ENCODE data around the gene CHSY1.
"Not testable (repeated sequence)": the region's sequence is repeated elsewhere in the genome, so short reads cannot be mapped to it uniquely, and the experiment has no call there.

The CHSY1 gene

DNA sequence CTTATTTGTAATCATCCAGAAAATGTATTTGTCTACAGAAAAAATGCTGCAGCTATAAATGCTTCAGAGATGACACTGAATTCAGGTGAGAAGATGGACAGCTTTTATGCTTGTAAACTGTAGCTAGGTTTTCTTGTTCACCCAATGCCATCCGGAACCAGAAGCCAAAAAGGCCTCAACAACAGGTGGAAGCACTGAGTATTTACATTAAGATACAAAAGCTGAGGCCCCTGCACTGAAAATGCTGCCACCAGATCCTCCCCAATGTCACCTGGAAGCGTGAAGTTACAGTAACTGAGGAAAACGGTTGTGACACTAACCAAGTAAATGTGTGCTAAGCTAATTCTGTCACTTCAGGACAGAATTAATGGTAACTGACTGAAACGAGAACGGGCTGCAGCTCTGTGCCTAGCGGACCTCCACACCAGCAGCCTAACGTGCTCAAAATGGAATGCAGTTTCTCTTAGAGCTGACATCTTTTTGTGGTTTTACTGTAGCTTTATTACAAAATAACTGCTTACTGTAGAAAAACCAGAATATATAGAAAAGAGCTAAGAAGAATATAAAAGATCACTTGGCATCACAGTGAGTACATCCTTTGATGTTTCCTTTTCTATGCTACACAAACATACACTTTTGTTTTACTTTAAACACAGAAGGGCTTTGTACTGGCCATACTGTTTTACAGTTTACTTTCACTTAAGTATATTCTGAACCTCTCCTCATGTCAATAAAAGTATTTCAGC is 7.6 kb downstream of the CHSY1 start:
- no peak for DNase-seq

DNA sequence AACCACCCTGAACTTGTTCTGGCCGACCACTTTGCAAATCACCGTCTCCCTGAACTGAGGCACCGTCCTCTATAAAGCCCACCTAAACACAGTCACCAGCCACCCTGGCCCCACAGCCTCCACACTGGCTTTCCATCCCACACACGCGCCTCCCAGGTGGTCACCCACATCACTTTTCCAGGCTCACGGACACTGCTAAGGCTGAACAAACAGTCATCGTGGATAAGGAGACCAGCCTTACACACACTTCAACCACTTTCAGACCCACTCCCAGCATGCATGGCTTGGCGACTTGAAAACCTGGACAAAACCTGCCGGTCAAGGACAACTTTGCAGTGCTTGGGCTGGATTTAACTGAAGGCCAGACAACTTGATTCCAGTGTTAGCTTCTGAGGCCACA is 8.4 kb downstream of the CHSY1 start:
- no peak for DNase-seq

DNA sequence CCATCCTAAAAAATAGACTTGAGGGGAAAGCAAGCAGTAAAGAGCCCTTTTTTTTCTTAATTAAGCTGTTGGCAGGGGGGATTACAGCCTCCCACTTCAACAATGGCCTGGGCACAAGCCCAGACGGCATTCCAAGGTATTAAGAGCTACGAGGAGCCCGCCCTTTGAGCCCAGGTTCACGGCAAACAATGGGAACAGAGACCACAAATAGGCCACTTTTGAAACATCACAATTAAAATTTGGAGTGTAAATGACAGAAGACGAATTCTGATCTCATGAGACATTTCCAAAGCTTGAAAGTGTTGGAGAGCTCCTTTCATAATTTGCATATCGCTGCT is 8.9 kb downstream of the CHSY1 start:
- no peak for DNase-seq

DNA sequence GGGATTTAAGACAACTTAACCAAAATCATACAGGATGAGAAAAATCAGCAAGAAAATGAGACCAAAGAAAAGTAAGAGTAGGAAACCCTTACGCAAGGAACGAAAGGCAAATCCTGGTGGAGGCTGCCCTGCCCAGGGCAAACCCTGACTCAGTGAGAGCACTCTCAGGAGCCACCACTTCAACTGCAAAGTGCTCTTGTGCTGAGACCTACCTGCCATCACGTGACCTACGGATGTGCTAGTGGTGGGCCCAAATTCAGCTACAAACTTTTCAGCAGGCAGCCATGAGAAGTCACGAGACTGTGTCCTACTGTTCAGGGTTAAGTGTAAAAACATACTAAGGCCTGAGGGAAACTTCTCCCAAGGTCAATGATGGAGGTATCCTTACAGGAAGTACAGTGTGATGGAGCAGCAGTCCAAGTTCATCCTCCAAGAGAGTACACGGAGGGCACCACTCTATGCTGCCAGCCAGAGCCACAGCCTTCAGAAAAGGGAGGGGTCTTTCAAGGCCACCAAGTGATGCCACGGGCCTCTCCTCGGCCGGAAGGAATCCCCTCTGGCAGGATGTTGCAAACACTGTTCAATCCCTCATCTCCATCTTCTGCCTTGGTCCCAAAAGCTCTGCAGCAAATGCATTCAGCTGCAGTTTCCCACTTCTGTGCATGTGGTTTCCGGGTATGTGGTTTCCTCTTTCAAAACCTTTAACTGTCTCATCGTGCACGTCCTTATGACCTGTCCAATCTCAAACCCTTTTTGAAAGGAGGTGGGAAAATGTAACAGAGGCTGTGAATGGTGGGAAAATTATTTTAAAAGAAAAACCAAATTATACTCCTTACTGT is 9.5 kb downstream of the CHSY1 start:
- DNase-seq: no peak

DNA sequence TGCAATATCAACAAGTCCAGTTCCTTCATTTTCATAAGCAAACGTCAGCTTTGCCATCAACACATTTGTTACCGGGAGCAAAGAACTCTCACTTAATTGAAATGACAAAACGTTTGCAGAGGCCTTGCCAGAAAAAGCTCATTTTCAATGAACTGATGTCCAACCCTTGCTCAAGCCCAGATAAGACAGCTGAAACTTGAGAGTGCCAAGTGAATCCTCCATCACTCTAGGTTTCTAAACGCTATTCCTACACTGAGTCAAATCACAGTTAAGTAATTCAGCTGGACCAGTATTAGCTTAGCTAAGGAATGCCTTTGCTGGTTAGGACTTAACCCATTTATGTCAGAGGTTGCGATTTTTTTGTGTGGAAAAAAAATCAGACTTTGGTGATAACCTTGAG is 11.5 kb downstream of the CHSY1 start:
- no peak for DNase-seq

DNA sequence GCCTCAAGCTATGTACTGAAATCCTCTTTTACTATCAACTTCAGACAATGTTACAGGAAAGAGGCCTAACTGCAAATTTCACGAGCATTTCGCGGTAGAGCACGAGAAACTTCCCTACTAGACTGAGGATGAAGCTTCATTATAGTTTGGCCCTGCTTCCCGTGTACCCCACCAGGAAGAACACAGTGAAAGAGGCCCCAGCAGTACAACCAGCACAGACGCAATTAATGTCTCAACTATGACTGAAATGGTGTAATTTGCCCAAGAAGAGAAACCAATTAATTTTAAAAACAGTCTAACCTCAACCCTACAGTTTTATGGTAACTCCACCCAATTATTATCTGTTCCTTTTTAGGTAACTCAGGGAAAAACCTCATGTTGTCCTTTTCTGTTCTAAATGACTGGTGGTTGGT is 12.1 kb downstream of the CHSY1 start:
- no peak for DNase-seq

DNA sequence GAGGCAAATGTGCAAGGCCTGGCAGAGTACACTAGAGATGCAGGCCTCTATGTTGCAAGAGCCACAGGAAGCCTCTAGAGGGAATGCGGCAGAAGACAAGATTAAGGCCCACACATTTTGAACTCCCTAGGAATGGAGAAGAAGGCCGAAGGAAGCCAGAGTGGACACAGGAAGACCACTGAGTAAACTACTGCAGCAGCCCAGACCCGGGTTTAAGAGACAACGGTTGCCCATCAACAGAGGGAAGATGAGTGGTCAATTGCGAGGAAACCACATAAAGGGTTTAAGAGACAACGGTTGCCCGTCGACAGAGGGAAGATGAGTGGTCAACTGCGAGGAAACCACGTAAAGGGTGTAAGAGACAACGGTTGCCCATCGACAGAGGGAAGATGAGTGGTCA is 14.6 kb downstream of the CHSY1 start:
- no peak for DNase-seq

DNA sequence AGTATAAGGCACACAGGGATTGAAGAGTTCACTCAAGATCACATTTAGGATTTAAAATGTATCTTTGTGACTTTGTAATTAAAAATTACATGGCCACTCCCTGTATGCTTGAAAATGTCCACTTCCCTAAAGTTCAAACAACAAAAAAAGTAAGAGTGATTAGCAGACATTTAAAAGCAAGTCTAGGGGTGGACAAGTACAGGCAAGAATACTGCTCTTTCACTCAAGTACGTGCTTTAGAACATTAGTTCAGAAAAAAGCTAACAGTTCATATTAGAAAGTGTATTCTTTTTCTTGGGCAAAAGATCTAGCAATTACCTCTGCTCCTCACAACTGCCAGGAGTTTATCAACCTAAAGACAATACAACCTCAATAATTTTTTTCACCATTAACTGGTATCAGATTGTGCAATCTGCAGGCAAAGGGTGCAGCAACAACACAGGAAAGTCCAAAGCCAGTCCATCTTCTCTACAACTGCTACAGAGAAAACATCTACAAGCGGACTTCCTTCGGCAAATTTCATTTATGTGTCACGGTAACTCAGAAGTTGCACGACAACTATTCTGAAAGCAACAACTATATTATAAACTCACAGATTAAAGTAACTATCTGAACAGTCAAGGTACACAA is 18.1 kb downstream of the CHSY1 start:
- no peak for DNase-seq

DNA sequence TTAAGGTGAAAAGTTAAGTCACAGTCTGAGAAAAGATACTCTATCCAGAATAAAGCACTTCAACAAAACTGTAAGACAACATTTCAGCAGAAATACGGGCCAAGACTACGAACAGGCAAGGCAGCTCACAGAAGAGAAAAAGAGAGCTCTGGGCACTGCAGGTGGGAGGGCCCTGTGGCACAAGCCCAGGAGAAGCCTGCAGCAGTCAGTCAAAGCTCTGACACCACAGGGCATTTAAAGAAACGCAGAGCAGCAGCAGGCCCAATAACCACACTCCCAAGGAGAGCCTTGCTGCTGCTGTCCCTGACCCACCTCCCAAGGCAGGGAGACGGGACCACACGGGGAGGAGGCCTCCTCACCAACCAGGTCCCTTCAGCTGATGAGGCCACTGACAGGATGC is 19.2 kb downstream of the CHSY1 start:
- DNase-seq: no peak

DNA sequence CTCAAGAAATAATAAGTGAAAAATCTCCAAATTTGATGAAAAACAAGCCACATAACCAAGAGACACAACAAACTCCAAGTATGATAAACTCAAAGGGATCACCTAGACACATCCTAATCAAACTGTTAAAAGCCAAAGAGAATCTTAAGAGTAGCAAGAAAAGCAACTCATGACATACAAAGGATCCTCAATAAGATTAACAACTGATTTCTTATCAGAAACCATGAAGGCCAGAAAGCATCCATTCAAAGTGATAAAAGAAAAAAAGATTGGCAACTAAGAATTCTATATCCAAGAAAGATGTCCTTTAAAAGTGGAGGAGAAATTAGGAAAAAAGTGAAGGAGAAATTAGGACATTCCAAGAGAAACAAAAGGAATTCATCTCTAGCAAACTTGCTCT is 23.5 kb downstream of the CHSY1 start:
- DNase-seq: no peak

DNA sequence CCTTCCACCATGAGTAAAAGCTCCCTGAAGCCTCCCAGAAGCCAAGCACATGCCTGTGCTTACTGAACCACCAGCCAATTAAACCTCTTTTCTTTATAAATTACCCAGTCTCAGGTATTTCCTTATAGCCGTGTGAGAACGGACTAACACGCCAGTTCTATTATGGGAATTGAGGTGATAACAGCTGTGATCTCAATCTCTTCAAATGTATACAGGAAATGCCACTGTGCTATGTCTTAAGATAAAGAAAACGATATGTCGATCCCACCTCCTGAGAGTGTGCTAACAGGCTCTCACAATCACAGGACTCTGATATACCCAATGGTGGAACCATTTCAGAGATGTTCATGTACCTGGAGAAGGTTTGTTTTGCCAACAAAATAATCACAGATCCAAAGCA is 26.2 kb downstream of the CHSY1 start:
- no peak for DNase-seq

DNA sequence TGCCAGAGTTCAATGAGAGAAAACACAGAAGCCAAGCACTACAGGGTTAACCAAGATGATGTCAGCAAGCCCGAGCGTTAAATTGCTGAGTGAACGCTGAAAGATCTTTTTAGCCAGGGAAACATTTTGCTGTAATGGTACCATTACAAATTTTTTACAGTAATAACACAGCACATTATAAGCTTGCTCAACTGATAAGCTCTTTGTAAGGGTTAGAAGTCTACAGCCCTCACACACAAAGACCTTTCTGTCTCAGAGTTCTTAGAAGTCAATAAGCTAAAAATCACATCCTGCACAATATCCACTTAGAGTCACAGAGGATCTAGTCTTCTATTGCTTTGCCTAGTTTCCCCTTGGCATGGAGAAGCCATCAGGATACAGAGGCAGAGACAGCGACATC is 29.9 kb downstream of the CHSY1 start:
- no peak for DNase-seq

DNA sequence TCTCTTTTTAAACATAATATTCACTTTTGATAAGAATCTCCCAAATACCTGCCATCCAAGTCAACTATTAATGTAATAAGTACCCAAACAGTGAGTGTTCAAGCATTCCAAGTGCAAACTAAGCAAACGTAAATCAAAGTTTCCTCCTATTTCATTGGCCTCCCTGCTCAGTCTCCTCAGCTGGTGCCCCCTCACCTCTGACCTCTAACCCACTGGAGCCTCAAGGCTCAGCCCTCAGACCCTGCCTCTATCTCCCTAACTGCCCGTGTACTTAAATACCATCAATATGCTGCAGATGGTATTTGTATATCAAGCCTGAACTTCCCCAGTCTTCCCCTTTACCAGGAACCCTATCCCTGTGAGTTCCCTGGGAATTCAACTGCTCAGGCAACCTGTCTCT is 31.8 kb downstream of the CHSY1 start:
- DNase-seq: no peak

DNA sequence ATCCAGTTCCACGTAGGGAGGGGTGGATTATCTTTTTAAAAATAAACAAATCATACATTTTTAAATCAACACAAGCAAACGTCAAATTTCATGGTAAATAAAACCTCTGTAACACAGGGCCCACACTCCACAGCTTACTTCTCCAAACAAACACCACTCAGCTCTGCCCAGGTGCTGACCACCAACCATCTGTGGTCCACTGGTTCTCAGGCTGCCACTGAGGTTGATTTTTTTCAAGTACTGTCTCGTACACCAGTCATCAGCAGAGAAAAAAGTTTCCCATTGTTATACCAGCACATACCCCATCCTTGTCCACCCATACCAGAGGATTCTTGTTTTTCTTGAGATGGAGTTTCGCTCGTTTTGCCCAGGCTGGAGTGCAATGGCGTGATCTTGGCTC is 32.4 kb downstream of the CHSY1 start:
- no peak for DNase-seq

DNA sequence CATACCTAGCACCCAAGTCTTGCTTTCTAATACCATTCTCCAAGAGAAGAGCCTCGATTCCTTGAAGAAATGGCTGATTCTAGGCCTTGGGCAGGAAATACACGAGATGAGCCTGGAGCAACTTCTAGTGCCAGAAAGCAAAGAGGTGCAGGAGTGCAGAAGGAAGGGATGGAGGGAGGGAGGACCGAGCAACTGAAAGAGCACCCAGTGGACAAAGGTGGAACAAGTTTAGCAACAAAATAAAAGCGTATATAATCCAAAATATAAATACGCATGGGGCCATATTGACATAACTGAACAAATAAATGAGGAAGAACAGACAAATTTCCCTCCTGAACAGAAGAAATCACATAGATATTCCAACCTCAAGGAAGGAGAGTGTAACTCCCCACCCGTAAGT is 34.4 kb downstream of the CHSY1 start:
- DNase-seq: no peak

DNA sequence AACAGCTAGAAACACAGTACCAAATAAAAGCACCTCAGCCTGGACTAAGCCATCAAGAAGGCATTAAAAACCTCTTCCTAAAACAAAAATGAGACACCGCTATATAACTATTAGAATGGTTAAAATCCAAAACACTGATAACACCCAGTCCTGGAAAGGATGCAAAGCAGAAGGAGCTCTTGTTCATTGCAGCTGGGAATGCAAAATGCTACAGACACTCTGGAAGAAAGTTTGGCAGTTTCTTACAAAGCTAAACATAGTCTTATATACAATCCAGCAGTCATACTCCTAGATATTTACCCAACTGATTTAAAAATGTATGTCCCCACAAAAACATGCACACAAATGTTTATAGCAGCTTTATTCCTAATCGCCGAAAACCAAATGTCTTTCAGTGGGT is 35.7 kb downstream of the CHSY1 start:
- DNase-seq: no peak

DNA sequence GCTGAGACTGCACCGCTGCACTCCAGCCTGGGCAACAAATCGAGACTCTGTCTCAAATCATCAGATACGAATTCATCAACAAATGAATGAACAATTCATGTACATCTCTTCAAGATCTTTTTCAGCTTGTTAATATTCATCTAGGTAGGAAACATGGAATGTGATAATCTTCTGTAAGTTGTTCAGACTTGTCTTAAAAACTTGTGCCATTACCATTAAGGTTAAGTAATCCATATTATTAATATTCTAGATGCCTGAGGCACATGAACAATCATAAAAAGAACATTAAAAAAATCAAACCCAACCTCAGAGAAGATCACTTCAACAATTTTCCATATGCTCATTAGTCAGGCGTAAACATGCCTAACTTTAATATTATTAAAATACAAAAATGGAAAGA is 36.2 kb downstream of the CHSY1 start:
- no peak for DNase-seq

DNA sequence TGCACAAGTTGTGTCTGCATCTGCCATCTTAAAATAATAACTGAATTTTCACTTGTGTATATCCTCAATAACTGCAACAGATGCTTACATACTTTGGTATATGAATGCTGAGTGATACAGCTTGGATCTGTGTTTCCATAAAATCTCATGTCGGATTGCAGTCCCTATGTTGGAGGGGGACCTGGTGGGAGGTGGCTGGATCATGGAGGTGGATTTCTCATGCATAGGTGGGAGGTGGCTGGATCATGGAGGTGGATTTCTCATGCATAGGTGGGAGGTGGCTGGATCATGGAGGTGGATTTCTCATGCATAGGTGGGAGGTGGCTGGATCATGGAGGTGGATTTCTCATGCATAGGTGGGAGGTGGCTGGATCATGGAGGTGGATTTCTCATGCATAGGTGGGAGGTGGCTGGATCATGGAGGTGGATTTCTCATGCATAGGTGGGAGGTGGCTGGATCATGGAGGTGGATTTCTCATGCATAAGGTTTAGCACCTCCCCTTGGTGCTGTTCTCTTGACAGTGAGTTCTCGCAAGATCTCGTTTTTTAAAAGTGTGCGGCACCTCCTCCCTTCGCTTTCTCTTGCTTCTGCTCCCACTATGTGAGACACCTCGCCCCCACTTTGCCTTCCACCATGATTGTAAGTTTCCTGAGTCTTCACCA is 37.3 kb downstream of the CHSY1 start:
- not testable (repeated sequence) for DNase-seq

DNA sequence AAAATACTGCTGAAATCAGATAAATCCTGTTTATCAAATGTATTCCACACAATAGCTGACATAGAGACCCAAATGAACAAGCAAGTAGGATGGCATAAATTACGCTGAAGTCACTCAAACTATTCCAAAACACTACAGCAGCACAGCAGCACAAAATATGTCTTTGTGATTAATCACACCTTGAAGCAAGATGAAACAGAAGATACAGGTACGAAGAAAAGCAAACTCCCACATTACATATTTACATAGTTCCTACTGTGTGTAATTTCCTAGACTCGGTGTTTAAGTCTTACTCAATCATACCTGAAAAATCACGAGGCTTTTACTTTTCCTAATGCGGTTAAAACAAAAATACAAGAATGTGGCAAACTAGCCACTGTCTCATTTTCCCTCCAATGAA is 38.3 kb downstream of the CHSY1 start:
- DNase-seq: no peak

DNA sequence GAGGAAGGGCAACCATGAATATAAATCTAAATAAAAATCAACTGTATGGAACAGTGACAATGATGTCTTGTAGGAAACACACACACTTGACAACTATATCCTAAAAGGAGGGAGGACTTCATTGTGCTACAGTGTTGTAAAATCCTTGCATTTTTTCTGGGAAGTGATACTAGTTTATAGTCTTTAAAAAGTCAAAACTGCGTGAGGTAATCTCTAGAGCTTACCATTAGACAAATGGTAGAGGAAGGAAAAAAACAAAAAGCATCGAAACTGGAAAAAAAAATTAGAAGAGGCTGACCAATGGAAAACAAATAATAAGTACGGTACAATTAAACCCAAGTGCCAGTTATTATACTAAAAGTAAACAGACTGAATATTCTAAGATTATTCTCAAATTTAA is 38.7 kb downstream of the CHSY1 start:
- no peak for DNase-seq

DNA sequence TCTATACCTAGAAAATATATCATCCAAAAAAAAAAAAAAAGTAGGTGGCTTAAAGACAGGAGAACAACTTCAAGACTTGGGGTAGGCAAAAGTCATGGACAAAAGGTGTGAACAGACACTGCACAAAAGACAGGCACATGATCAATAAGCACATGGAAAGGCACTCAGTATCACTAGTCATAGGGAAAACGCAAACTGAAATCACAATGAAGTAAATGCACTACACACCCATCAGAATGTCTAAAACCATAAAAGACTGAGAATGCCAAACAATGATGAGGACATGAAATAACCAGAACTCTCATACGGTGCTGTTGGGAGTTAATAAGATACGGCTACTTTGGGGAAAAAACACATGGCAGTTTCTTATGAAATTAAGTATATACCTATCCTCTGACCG is 40.0 kb downstream of the CHSY1 start:
- DNase-seq: no peak

DNA sequence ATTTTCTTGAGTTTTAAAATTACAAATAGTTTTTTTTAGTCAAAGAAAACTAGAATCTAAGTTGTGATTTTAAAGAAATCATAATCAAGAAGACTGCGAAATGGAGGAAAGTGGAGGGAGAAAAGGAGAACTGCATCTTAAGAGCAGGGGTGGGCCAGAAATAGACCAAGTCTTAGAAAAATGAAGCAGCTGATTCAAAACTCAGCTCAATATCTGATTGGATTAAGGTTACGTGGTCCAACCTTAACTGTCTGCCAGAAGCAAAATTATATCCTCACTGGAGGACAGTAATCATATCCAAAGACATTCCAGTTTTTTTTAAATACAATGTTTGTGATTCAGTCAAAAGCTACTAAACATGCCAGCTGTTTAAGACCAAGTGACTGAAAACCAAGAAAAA is 41.4 kb downstream of the CHSY1 start:
- no peak for DNase-seq

DNA sequence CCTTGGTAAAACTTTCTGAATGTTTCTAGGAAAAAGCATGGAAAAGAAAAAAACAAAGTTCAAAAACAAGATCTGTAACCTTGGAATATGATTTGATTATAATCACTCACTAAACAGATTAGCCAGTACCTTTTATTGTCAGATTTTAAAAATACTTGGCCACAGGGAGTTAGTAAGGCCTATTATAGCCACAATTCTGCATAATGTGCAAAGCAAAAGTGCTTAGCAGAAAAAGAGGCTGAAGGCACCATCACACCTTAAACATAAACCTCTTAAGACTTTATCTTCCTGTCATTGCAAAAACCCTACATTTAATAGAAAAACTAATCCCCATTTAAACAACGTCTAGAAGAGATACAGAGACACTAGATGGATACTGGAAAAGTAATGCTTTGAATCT is 41.8 kb downstream of the CHSY1 start:
- no peak for DNase-seq

All from SW 1271 (cell line).